Stimulated activated CD8-positive, alpha-beta memory T cell treated with anti-CD3 and anti-CD28 coated beads, Interleukin-15, amount 100 ng/mL, for 24 hours (primary cell): ENCODE measurements around the gene NPR2.

ENCODE experiments used
- DNase-seq: peaks from one replicate; pipeline ENCODE4 v3.0.0-alpha.2; 2020; ENCODE audit warnings: low read depth

NPR2 gene

DNA sequence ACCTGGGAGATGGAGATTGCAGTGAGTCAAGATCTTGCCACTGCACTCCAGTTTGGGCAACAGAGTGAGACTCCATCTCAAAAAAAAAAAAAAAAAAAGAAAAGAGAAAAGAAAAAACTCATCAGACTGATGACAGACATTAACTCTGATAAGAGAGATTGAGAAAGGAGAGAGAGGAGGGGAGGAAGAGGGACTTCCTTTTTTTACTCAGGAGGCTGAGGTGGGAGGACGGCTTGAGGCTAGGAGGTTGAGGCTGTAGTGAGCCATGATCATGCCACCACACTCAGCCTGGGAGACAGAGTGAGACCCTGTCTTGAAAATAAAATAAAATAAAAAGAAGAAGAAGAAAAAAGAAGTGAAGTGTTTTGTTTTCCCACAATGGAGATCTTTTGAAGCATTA is 27.6 kb upstream of the NPR2 start:
- DNase-seq = no peak

DNA sequence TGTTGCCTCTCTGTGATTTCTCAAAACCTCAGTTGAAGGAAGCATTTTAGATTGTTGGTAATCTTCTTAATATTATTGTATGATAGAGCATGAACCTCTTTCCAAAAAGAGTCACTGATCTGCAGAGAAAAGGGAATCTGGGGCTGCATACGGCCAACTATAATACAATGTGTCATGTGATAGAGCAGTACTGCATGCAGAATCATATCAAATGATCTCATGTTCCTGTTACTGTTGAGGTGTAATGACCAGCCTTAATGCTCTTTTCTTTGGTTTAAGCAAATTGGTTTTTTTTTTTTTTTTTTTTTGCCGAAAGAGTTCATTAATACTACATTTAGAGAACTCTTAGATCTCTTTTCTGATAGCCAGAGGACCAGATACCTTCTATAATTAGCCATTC is 24.4 kb upstream of the NPR2 start:
- DNase-seq = no peak

DNA sequence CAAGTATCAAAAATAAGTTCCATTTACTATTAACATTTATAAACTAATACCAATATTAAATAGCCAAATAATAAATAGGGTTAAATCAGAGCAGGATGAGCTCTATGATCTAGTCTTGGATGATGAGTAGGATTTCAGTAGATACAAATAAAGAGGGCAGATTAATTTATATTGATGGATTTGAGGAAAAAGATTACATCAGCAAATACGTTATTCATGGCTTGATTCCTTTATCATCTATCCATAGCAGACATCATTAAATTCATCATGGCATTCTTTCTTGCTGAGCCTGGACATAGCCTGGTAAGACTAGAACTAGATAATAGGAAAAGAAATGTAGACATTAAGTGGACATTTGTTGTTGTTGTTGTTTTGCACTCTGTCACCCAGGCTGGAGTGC is 23.9 kb upstream of the NPR2 start:
- no peak for DNase-seq

DNA sequence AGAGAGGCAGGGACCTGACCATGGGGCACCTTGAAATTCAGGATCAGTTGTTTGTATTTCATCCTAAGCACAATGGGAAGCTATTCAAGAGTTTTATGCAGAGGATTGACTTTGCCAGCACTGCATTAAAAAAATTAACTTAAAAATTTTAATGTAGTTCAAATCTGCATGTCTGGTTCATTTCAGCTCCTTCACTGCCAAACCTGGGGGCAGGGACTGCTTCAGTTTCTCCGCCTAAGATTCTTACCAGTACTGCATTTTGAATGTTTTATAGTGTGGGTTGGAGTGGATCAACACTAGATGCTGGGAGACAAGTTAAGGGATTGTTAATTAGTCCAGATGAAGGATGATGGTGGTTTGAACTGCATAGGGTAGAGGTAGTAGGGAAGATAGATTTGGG is 21.6 kb upstream of the NPR2 start:
- no peak for DNase-seq

DNA sequence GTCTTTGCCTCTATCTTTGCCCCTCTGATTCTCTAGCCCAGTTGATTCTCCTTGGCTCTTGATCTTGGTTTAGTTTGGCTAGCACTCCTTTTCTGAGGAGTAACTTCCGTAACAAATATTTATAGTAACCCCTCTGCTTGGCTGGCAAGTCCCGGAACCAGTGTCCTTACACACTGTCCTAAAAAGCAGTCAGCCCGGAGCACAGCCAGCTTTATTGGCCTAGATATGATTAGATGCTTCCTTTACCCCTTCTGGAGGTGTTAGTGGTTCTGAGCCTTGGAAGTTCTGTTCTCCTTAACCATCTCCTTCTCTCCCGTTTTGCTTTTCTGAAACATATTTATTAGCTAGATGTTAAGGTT is 20.3 kb upstream of the NPR2 start:
- no peak for DNase-seq

DNA sequence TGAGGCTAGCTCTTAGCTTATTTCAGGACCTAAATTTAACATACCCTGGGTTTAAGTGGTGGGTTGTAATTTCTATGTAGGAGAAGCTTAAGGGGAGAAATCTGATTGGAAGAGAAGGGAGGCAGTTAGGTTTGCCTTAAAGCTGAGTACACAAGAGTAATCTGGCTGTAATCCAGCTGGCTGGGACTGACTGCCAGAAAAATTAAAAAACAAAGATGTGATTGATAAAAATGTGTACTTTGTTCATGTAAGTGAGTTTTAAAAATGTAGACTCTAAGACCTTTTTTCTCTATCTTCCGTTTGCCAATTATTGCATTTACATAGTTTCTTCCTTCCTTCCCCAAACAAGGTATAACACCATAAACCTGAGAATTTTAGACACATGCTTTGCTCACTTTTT is 19.9 kb upstream of the NPR2 start:
- DNase-seq = no peak

DNA sequence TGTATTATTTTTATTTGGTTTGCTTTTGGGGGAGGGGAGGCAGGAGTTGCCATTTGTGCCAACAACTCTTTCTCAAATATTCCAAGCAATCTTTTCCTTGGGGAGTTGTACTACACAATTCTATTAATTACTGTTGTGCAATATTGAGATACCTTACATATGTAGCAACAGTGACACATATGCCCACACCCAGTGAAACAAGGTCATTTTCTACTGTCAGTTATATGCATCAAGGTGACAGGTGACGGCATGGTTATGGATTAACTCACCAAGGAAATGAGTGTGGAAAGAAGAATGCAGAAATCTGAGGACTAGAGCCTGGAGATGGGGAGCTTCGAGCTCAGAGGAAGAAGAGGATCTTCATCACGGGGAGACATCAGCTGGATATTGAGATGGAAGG is 19.4 kb upstream of the NPR2 start:
- DNase-seq = no peak

DNA sequence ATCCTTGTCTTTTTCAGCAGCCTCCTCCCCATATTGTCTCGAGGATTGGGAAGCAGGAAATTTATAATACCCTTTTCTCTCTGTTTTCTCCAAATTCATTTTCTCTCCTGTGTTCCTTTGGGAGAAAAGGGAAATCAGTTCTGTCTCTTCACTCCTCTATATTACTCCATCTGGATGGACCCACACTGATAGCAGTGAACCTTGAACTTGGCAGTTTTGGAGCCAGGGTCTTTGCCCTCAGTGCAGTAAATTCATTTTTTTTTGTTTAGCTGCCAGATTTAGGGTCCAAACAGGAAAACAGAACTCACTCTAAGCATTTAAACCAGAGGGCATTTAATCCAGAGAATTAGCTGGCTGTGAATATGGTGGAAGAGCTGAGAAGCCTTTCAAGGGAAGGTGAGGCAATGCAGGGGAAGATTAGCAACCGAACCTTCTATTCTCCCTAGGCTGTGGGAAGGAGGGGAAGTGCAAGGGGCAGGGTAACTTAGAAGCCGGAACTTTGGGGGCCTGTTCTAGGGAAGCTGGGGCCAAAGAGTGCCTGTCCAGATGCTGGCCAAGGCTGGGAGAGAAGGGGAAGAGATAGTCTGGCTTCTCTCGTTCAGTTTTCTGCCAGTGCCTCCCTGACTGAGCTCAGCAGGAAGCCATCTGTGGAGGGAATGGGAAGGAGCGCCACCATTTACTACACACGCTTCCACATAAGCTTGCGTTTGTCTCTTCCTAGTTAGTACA is 16.3 kb upstream of the NPR2 start:
- no peak for DNase-seq

DNA sequence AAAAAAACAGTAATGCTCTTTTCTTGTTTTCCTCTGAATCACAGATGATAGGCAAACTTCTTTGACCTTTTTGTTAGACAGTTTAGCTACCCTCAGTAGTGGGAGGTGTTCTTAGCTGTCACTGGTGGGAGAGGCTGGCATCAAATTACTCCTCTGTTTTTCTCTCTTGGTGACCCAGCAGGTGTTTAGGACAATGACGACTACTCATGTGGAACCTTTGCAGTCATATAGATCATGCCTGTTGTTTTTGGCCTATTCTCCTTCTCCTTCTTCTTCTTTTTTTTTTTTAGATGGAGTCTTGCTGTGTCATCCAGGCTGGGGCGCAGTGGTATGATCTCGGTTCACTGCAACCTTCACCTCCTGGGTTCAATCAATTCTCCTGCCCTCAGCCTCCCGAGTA is 15.4 kb upstream of the NPR2 start:
- no peak for DNase-seq

DNA sequence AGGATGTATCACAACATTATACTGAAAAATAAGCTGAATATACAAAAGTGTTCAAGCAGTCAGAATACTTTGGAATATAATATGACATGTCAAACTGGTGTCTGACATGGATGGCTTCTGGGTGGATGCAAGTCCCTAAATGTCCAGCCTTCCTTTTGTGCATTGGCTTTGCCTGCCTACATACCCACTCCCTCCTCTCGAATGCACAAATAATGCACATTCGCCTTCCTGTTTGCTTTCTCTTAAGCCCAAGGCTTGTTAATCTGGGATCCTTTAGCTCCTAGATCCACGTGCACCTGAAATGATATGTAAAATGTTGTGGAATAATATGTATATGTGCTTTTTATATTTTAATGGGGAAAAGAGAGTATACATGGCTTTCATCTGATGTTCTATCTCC is 12.9 kb upstream of the NPR2 start:
- DNase-seq = no peak

DNA sequence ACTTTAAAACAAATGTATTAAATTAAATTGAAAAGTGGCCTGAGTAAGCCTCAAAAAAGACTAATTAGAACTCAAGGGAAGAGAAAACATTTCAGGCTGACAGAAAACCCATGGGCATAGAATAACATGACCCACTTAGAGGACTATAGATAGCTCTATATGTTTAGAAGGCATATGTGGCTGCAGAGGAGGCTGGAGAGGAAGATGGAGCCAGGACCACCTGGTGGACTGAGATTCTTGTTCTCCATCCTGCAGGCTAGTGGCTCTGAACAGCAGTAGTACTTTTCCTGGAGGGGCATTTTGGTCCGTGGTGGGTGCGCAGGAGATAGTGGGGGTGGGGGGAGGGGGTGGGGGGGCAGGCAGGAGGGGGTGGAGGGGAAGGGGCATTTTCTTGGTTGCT is 10.3 kb upstream of the NPR2 start:
- no peak for DNase-seq

DNA sequence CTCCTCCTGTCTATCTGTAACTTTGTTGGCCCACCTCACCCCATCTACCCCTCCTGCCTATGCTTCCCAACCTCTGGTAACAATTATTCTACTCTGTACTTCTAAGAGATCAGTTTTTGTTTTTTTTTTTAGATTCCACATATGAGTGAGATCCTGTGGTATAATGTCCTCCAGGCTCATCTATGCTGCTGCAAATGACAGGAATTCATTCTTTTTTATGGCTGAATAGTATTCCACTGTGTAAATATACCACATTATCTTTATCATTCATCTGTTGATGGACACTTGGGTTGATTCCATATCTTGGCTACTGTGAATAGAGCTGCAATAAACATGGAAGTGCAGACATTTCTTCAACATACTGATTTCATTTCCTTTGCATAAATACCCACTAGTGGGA is 8.0 kb upstream of the NPR2 start:
- DNase-seq = no peak

DNA sequence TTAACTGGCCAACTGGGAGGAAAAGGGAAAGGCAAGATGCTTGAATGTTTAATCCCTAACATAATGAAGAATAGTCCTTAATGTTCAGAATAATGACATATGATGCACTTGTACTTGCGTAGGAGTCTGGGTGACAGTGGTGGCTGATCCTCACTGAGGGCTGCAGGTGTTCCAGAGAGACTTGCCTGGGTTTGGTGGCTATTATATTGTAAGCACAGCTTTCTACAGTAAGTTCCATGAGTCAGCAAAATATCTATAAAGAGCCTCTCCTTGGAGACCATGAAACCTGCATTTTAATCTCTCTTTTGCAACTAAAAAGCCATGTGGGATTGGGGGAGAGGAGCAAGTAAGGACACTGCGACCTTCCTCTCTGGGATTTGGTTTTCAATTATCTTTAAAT is 1.9 kb upstream of the NPR2 start:
- DNase-seq = no peak

DNA sequence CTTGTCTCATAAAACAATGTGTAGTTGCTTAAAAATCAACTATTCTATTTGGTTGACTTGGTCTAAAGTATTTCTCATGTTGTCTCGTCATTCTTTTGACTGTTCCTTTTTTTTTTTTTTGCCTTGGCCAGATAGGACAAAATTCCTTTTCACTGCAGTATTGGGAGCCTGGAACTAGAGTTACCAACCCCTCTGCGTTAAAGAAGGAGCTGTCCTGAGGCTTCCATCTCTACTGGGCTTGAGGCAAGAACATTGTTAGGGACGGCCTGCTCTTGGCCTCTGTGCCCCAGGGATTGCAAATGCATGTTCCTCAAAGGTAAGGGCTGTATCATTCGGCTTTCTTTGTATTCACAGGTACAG is 1.4 kb upstream of the NPR2 start:
- no peak for DNase-seq

DNA sequence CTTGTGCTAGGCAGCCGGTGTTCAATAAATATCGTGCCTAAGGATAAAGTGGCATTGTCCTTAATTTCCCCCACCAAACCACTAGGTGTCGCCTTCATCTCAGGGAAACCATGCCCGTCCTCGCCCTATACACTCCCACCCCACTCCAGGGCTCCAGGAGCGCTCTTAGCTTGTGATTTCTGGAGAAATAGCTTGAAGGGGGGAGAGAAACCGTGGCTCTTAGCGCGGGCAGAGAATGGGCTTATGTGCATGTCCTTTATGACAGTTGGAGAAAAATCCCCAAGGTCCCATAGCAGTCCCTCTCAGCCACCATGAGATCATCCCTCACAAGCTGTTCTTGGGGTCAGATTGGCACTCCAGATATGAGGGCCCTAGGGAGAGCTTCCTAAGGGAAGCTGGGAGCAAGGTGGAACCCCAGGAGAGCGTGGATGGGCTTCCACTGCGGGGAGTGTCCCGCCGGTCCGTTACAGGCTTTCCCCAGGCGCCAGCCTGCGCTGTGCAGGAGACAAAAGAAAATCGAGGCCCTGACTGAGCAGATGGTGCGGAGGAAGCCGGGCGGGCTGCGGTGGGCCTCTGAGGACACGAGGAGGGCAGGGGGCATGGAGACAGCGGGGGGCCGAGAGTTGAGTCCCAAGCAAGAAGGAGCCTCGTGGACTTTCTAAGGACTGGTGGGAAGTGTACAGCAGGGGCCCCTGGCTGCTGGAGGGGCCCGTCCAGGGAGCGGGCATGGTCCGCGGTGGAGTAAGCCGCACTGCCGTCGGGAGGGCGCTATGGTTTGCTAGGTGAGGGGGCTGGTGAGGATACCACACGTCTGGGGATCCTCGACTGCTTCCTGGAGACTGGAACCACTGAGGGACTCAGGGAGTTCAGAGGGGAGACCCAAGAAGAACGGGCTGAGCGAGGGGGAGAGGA is 750 bp upstream of the NPR2 start:
- DNase-seq = no peak

DNA sequence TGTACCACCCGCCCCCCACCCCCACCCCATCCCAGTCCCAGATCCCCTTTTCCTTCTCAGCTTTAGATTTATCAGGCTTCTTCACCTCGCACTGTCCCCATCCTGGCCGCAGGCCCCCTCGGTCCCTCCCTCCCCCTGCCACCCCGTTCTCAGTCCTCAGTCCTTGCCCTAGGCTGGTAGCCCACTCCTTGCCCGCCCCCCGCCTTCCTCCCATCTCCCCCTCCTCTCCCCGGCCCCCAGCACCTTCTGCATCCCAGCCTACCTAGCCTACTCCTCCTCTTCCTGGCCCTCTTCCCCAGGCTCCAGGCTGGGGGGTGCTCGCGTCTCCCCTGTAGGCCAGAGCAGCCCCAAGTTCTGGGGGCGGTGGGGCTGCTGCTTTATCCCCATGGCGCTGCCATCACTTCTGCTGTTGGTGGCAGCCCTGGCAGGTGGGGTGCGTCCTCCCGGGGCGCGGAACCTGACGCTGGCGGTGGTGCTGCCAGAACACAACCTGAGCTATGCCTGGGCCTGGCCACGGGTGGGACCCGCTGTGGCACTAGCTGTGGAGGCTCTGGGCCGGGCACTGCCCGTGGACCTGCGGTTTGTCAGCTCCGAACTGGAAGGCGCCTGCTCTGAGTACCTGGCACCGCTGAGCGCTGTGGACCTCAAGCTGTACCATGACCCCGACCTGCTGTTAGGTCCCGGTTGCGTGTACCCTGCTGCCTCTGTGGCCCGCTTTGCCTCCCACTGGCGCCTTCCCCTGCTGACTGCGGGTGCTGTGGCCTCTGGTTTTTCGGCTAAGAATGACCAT is 828 bp downstream of the NPR2 start:
- DNase-seq = no peak

DNA sequence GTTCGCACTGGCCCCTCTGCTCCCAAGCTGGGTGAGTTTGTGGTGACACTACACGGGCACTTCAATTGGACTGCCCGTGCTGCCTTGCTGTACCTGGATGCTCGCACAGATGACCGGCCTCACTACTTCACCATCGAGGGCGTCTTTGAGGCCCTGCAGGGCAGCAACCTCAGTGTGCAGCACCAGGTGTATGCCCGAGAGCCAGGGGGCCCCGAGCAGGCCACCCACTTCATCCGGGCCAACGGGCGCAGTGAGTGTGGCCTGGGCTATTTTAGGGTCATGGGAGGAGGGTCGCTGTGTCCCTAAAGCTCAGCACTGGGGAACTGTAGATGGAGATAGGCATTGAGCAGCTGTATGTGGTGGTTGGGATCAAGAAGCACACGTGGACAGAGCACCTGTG is 1.4 kb downstream of the NPR2 start:
- DNase-seq = no peak

DNA sequence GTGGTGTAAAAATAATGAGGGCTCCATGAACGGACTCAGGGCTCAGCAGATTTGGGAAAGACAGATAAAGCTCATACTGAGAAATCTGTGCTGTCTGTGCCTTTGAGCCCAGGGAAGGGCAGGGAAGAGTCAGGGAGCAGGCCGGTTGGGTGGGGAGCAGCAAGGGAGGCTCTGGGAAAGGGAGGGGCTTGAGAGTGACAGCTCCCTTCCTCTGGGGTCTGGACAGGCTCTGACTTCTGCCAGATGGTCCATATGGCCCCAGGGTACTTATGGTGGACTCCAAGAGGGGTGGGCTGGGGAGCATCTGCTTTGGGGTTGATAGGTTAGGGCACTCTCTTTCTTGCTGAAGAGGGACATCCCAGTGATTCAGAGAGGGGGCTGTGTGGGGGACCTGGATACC is 2.1 kb downstream of the NPR2 start:
- no peak for DNase-seq

DNA sequence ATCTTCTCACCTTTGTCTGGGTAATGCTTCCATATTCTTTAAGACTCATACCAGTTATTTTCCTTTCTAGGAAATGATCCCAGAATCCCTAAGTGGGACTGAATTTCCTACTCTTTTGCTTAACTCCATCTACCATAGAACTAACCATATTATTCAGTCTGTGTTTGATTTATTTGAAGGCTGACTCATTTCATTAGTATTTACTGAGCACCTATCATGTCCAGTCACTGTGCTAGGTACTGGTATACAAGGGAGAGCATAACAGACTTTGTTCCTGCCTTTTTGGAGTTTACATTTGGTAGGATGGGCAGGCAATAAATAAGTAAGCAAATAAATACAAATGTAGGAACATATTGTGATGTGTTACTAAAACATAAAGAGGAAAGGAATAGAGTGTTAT is 4.3 kb downstream of the NPR2 start:
- no peak for DNase-seq

DNA sequence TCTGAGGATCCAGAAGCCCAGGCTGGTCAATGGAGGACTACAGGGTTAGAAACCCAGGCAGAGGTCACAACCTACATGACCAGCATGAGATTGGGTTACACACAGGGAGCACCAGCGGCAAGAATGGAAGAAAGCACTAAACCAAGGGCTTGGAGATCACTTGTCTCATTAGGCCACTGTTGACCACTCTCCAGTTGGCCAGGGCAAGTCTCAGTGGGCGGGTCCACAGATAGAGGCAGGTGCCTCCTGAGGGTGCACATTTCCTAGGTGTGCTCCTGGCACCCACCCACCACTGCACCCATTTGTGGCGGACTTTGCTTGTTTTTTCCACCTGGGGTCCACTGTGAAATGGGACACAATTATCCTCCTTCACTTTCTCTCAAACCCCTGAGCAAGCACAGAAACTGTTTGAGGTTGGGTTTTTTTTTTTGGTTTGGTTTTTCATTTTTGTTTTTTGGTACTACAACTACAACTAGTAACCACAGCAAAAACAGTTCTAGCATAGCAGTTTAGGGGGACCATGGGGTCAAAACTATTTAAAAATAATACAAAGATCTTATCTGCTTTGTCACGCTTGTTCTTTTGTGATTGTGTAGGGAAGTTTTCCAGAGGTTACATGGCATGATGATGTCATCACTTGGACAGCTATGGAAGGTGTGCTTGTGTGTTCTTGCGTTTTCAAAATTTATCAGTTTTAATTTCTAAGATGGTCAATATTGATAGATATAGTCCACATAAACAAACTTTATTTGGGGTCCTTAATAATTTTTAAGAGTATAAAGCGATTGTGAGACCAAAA is 6.1 kb downstream of the NPR2 start:
- no peak for DNase-seq

DNA sequence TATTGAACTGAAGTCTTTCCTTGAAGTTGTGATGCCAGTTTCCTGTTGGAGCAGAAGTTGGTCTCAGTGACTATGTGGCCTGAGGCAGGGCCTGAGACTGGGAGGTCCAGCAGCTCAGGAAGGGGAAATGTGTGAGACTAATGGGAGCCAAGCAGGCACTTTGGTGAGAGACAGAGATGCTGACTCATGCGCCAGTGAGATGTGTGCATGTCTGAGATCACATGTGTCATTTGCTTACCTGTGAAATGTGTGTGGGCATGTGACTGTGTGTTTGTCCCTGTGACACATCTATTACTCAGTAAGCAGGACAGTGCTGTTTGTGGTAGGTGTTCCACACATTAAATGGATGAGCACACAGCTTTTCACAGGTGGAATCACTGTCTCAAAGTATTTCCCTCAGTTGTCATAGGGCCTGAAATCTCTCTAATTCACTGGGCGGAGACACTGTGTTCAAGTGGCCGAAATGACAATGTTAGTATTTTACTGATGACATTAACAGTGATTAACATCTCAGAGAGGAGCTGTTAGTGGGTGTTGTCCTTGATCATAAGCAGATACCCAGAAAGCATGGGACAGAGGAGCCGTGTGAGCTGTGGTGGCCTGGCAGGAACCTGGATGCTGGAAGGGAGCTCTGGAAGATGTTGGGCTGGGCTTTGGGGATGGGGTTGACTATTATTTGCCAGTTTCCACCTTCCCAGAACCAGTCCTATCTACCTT is 7.4 kb downstream of the NPR2 start:
- DNase-seq = no peak

DNA sequence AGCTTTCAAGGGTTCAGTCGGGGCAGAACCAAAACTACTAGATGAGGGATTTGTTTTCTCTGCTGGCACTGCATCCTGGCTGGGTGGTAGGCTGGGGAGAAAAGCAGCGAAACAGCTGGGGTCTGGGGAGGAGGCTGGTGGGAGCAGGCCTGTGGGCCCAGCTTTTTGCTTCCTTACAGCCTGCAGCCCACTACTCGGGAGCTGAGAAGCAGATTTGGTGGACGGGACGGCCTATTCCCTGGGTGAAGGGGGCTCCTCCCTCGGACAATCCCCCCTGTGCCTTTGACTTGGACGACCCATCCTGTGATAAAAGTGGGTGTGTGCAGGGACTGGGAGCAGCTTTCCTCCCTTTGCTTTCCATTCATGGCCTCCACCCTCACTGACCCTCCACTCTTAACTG is 9.1 kb downstream of the NPR2 start:
- no peak for DNase-seq
